GM21423 (cell line): ENCODE measurements around the gene SLC10A6.

Experiments used
- ATAC-seq: cut with Tn5 transposase; IDR thresholded peaks from one replicate; pipeline ENCODE4 v1.9.1; 2021; ENCODE audit warnings: mild to moderate bottlenecking, moderate library complexity; ENCODE audit not compliant: unreplicated experiment

SLC10A6 gene

DNA sequence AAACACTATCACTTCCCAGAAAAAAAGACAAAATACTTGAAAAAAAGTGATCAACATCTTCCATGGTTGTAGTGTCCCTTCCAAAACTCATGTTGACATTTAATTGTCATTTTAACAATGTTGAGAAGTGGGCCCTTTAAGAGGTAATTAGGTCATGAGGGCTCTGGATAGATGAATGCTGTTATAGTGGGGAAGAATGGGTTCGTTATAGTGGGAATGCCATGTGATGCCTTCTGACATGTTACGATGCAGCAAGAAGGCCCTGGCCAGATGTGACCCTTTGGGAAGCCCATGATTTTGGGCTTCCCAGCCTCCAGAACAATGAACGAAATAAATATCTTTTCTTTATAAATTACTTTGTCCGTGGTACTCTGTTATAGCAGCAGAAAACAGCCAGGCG lies 4.0 kb upstream of the SLC10A6 start:
- no peak for ATAC-seq

DNA sequence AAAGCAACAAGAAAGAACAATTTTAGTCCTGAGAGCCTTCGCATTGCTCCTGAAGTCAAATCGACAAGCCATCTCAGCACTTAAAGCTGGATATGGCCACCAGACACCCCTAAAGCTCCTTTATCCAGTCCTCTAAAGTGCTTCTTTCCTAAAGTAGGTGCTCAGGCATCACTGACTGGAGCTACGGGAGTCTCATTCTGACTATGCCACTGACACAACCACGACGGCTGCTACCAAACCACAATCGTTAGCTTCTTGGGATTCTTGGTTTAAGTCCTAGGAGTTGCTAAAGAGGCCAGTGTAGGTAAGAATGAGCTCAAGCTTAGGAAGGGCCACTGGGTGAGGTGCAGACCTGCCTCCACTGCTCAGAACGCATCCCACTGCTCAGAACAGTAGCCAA lies 1.0 kb downstream of the SLC10A6 start:
- ATAC-seq: no peak

GRCh38 chr4:86847571-86847970 lies 1.6 kb downstream of the SLC10A6 start:
- ATAC-seq: no peak

GRCh38 chr4:86846921-86847320 lies 2.3 kb downstream of the SLC10A6 start:
- no peak for ATAC-seq

DNA sequence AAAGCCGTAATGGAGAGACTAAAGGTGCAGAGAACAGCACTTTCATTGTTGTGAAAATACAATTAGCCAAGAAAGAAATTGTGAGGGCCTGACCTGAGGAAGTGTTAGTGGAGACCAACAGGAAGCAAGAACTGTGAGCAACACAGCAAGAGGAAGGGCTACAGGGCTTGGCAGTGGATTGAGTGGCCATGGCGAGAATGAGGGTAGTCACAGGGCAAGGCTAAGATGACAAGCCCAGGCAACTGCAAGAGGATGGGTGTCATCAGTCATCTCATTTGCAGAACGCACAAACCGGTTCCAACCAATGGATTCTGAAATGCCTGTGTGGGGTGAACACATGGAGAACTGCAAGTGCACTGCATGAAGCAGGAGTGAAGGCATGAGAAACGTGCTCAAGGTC lies 3.6 kb downstream of the SLC10A6 start:
- no peak for ATAC-seq

- ATAC-seq: no peak
Measured at GRCh38 chr4:86841309-86841708, 7.9 kb downstream of the SLC10A6 start.

DNA sequence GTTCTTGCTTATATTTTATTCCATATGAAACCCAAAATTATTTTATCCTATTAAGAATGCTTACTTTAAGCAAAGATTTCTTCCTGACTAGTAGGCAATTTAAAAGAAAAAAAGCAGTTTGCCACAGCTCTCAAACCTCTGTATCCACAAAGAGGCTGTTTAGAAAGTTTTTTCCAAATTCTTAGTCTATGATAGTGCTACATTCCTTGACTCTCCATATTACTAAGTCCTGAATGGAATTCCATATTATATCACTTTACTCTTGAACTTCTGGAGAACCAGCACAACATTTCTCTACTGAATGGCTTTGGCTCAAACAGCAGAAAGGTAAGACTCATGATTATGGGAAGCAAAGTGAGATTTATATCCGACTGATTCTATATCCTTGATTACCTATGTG lies 8.3 kb downstream of the SLC10A6 start:
- no peak for ATAC-seq

DNA sequence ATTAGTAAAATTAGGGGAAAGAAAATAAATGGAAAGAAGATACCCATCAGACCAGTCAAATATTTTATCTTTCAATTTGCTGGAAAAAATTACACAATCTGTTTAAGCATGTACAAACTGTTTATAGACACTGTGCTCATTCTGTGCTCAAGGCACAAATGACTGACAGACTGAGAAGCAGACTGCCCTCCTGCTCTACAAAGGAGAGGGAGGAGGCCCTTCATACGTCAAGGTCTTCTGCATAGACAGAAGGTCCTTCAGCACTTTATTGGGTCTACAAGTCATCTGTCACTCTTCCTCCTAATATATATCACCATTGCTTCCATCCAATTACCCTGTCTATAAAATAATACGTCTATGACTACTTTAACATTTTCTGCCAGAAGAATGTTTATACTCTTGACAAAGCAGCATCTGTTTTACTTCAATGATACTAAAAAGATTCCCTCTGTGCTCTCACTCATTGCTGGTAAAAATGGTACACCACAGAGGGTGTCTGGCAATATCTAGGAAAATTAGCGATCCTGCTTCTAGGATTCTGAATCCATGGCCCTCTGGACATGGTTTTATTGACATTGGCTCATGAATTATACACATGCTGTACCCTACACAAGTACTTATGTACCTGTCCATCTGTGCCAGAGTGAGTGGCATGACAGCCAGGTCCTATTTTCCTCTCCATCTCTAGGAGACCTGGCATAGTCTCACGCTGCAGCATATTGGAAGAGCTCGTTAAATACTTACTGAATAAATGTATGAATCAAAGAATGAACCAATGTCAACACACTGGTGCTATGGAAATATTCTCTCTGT lies 11.3 kb downstream of the SLC10A6 start:
- no peak for ATAC-seq

DNA sequence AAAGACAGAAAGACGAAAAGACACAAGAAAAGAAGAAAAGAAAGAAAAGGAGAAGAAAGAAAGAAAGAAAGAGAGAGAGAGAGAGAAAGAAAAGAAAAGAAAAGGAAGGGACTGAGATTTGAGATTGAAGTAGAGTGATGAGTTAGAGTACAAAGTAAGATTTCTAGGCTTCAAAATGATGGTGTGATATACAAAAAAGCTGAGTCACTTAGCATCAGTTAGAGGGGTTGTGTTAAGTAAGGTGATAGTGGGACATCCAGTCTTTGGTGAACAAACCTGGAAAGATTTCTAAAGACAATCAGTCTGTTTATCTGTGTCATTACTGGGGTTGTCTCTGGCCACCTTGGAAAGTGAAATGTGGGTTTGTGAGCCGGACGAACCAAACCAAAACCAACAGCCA lies 13.5 kb downstream of the SLC10A6 start:
- ATAC-seq: no peak

DNA sequence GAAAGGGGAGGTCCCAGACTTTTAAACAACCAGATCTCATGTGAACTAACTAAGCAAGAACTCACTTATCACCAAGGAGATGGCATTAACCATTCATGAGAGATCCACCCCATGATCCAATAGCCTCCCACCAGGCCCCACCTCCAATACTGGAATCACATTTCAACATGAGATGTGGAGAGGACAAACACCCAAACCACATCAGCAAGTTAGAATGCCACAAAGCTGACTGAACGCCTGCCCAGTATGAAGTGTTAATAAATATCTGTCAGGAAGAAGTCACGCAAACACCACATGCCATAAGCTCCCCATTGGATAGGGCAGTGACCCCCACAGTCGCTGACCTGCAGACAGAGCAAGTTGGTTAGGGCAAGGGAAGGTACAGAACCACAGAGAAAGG lies 14.3 kb downstream of the SLC10A6 start:
- no peak for ATAC-seq

- no peak for ATAC-seq
Measured at GRCh38 chr4:86833615-86834014, 15.6 kb downstream of the SLC10A6 start.

GRCh38 chr4:86831262-86832130 lies 17.7 kb downstream of the SLC10A6 start:
- no peak for ATAC-seq

DNA sequence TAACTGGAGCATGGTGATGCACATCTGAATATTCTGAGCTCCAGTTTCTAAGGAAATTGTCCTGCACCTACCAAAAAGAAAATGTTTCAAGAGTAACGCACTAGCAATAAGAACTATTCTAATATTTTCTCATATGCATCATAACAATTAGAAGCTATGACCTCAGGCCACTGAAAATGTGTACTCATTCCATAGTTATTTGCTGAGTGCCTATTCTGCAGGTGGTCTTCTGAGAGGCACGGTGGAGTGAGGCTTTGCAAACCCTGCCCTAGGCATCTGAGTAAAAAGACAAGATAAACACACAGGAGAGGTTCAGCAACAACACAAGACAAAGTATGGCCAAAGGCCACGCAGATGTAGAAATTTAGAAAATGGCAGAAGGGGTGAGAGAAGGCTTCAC lies 23.7 kb downstream of the SLC10A6 start:
- no peak for ATAC-seq

GRCh38 chr4:86822136-86822535 lies 27.0 kb downstream of the SLC10A6 start:
- ATAC-seq: no peak

DNA sequence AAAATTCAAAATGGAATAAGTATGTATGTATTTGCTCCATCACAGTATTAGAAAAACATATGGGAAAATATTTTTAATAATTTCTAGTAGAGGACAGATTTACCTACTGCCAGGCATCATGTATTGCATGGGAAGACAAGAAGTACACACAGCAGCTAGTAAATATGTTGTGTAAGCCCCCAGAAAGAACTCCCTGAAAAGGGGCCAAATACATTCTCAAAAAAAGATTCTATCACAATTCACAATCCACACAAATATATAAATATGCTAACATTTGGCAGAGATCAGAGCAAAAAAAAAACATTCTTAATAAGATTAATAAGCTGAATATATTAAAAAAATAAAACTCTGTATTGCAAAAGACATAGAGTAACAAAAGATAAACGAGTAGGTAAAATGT lies 28.0 kb downstream of the SLC10A6 start:
- ATAC-seq: no peak

GRCh38 chr4:86819561-86819960 lies 29.6 kb downstream of the SLC10A6 start:
- ATAC-seq: no peak

DNA sequence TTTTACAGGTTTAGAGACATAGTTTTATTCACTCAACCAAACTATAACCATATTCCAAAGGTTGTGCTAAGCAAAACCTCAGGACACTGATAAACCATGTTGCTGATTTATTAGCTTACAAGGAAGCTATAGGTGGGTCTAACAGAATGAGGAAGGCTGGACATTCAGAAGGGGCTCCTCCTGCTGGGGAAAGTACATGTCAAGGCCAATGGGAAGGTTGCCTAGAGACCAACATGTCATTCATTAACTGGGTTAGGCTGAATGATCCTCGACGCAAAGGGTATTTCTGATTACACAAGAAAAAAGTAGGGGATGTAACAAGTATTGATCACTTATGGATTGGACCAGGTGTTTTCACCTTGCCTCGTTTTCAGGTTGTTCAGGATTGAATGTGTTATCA lies 30.3 kb downstream of the SLC10A6 start:
- no peak for ATAC-seq

GRCh38 chr4:86818211-86818610 lies 31.0 kb downstream of the SLC10A6 start:
- ATAC-seq: no peak

DNA sequence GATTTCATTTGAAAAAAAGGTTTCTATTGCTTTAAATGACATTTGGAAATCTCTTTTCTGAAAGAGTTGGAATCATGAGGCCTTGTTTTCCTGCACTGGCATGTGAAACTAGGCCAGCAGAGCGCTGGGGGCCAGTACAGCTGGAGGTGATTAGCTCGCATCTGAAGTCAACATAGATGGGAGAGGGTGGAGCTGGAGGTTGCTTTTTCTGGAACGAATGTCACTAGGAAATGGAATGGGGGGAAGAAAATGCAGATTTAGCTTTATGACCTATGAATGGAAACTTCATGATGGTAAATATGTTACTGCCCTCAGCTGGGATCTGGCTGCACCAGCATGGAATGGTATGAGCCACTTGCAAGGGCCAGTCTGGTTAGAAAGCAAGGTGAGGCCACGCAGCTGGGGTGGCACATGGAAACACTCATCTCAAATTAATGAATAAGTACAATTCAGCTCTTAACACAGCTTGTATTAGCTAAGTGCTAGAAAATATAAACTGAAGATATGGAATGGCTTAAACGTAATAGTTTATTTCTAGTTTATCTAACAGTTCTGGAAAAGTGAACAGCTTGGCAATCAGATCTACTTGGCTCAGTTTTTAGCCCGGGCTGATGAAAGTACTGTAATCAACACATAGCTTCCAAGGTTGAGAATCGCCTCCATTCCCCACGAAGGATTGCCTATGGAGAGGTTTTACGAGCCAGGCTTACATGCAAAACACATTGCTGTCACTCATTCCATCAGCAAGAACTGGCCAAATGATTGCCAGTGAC lies 32.5 kb downstream of the SLC10A6 start:
- no peak for ATAC-seq

- no peak for ATAC-seq
Measured at GRCh38 chr4:86815653-86816052, 33.5 kb downstream of the SLC10A6 start.

GRCh38 chr4:86810847-86811246 lies 38.3 kb downstream of the SLC10A6 start:
- no peak for ATAC-seq
